H9 (cell line): ENCODE data around the gene MEG3. TPM values are rescaled to one million over a fixed set of nuclear protein-coding genes. Genes with fewer than 3 reads are reported as not detected.

Experiments
- DNase-seq: peaks from one replicate; pipeline ENCODE4 v3.0.0-alpha.2; 2017
- H2AFZ ChIP-seq: one replicate; pipeline ENCODE4 v1.6.1; 2013; ENCODE audit warnings: mild to moderate bottlenecking, low read length, control low read depth, moderate library complexity
- H2AK5ac ChIP-seq: 2 replicates; pipeline ENCODE4 v1.6.1; 2013; ENCODE audit warnings: low read length, control low read depth, mixed read lengths; ENCODE audit not compliant: insufficient read length
- H2BK120ac ChIP-seq: one replicate; pipeline ENCODE4 v1.6.1; 2013; ENCODE audit warnings: low read depth, mild to moderate bottlenecking, low read length, control low read depth, inconsistent platforms; ENCODE audit not compliant: poor library complexity, severe bottlenecking
- H2BK12ac ChIP-seq: 2 replicates; pipeline ENCODE4 v1.6.1; 2013; ENCODE audit warnings: low read length, control low read depth, mixed read lengths, low read depth; ENCODE audit not compliant: insufficient read length
- H2BK15ac ChIP-seq: 2 replicates; pipeline ENCODE4 v1.6.1; 2013; ENCODE audit warnings: low read depth, low read length, control low read depth
- H2BK20ac ChIP-seq: one replicate; pipeline ENCODE4 v1.6.1; 2013; ENCODE audit warnings: low read depth, mild to moderate bottlenecking, low read length, control low read depth, inconsistent platforms; ENCODE audit not compliant: poor library complexity, severe bottlenecking
- H2BK5ac ChIP-seq: 2 replicates; pipeline ENCODE4 v1.6.1; 2013; ENCODE audit warnings: low read length, control low read depth, mixed read lengths; ENCODE audit not compliant: insufficient read length
- H3K14ac ChIP-seq: 2 replicates; pipeline ENCODE4 v1.6.1; 2013; ENCODE audit warnings: low read length, control low read depth; ENCODE audit not compliant: insufficient read depth
- H3K18ac ChIP-seq: 2 replicates; pipeline ENCODE4 v1.6.1; 2013; ENCODE audit warnings: low read depth, mild to moderate bottlenecking, mixed read lengths, low read length, control low read depth; ENCODE audit not compliant: insufficient read length
- H3K23ac ChIP-seq: 2 replicates; pipeline ENCODE4 v1.6.1; 2013; ENCODE audit warnings: low read length, control low read depth, mixed read lengths, low read depth; ENCODE audit not compliant: insufficient read length
- H3K23me2 ChIP-seq: 2 replicates; pipeline ENCODE4 v1.6.1; 2013; ENCODE audit warnings: low read depth, mild to moderate bottlenecking, mixed read lengths, low read length, control low read depth; ENCODE audit not compliant: insufficient read length, poor library complexity, severe bottlenecking
- H3K27ac ChIP-seq: 2 replicates; pipeline ENCODE4 v1.5.1; 2013; ENCODE audit warnings: low read length, control low read depth, mixed read lengths, low read depth; ENCODE audit not compliant: insufficient read length
- H3K27me3 ChIP-seq: 2 replicates; pipeline ENCODE4 v1.6.1; 2013; ENCODE audit warnings: low read length, control low read depth, inconsistent platforms; ENCODE audit not compliant: insufficient read depth
- H3K4ac ChIP-seq: 2 replicates; pipeline ENCODE4 v1.6.1; 2013; ENCODE audit warnings: low read depth, mild to moderate bottlenecking, control low read depth, inconsistent platforms, low read length, moderate library complexity
- H3K4me1 ChIP-seq: 2 replicates; pipeline ENCODE4 v1.6.1; 2013; ENCODE audit warnings: low read length, control low read depth, inconsistent platforms; ENCODE audit not compliant: insufficient read depth
- H3K4me2 ChIP-seq: 2 replicates; pipeline ENCODE4 v1.6.1; 2013; ENCODE audit warnings: low read length, control low read depth, mixed read lengths; ENCODE audit not compliant: insufficient read length, insufficient read depth
- H3K56ac ChIP-seq: 2 replicates; pipeline ENCODE4 v1.6.1; 2013; ENCODE audit warnings: low read depth, mild to moderate bottlenecking, mixed read lengths, low read length, control low read depth; ENCODE audit not compliant: insufficient read length
- H3K79me1 ChIP-seq: 2 replicates; pipeline ENCODE4 v1.6.1; 2013; ENCODE audit warnings: low read depth, mild to moderate bottlenecking, moderate library complexity, low read length, control low read depth, inconsistent platforms; ENCODE audit not compliant: insufficient read depth, poor library complexity, severe bottlenecking
- H3K79me2 ChIP-seq: 2 replicates; pipeline ENCODE4 v1.6.1; 2013; ENCODE audit warnings: low read length, control low read depth, inconsistent platforms; ENCODE audit not compliant: insufficient read depth
- H3K9ac ChIP-seq: 2 replicates; pipeline ENCODE4 v1.6.1; 2013; ENCODE audit warnings: low read length, control low read depth, mixed read lengths; ENCODE audit not compliant: insufficient read length; ENCODE audit errors: extremely low read depth
- H3K9me3 ChIP-seq: one replicate; pipeline ENCODE4 v1.6.1; 2013; ENCODE audit warnings: low read depth, low read length, inconsistent platforms; ENCODE audit not compliant: control insufficient read depth
- H3T11ph ChIP-seq: one replicate; pipeline ENCODE4 v1.6.1; 2013; ENCODE audit warnings: mild to moderate bottlenecking, low read length, control low read depth, inconsistent platforms
- H4K20me1 ChIP-seq: one replicate; pipeline ENCODE4 v1.6.1; 2013; ENCODE audit not compliant: control insufficient read depth, insufficient read length, insufficient read depth
- H4K5ac ChIP-seq: 2 replicates; pipeline ENCODE4 v1.6.1; 2013; ENCODE audit warnings: low read depth, mild to moderate bottlenecking, mixed read lengths, low read length, control low read depth; ENCODE audit not compliant: insufficient read length
- H4K8ac ChIP-seq: replicated peaks from 2 replicates; pipeline ENCODE4 v1.6.1; 2013; ENCODE audit warnings: low read length, control low read depth, mixed read lengths, low read depth; ENCODE audit not compliant: insufficient read length
- H4K91ac ChIP-seq: 2 replicates; pipeline ENCODE4 v1.6.1; 2013; ENCODE audit warnings: low read depth, mild to moderate bottlenecking, moderate library complexity, mixed read lengths, low read length, control low read depth; ENCODE audit not compliant: insufficient read length
- H3K27ac Mint-ChIP-seq, 3 experiments: 2 replicates in 2 of 3; 3 replicates in 1 of 3; pipeline ENCODE4 v1.8.0; 2020 to 2021; ENCODE audit warnings: mixed read lengths in 3 of 3, mild to moderate bottlenecking in 1 of 3, moderate library complexity in 1 of 3
- H3K27me3 Mint-ChIP-seq: 2 replicates; pipeline ENCODE4 v1.8.0; 2021; ENCODE audit warnings: low read depth, mild to moderate bottlenecking, moderate library complexity, mixed read lengths
- H3K36me3 Mint-ChIP-seq, 3 experiments: 2 replicates in 2 of 3; 3 replicates in 1 of 3; pipeline ENCODE4 v1.8.0; 2020 to 2021; ENCODE audit warnings: low read depth in 3 of 3, mixed read lengths in 3 of 3; ENCODE audit not compliant: insufficient read depth in 1 of 3
- H3K4me1 Mint-ChIP-seq, 2 experiments: 2 replicates each; pipeline ENCODE4 v1.8.0; 2020; ENCODE audit warnings: mixed read lengths in 2 of 2
- H3K4me3 Mint-ChIP-seq, 2 experiments: 2 replicates in 1 of 2; 3 replicates in 1 of 2; pipeline ENCODE4 v1.8.0; 2020 to 2021; ENCODE audit warnings: mild to moderate bottlenecking in 2 of 2, mixed read lengths in 2 of 2, moderate library complexity in 1 of 2
- H3K9me3 Mint-ChIP-seq, 2 experiments: 2 replicates in 1 of 2; 3 replicates in 1 of 2; pipeline ENCODE4 v1.8.0; 2020; ENCODE audit warnings: mild to moderate bottlenecking in 2 of 2, mixed read lengths in 2 of 2, moderate library complexity in 1 of 2
- CTCF ChIP-seq: fragments of 200-600 bp; sonication (generic); conservative IDR thresholded peaks from 3 replicates; pipeline ENCODE4 v1.8.0; 2021; ENCODE audit warnings: antibody characterized with exemption, mild to moderate bottlenecking
- WGBS: extraction: QIAGEN DNeasy Blood & Tissue Kit; methylation state at CpG from one replicate; pipeline ENCODE4 v1.1.7; 2013; ENCODE audit warnings: missing lambda C conversion rate, low lambda C conversion rate, mixed read lengths; ENCODE audit not compliant: insufficient read length; ENCODE audit errors: extremely low coverage; 5-methylcytosine and 5-hydroxymethylcytosine counted together
- total RNA-seq: library from RNA; stranded (reverse); gene quantifications from 2 replicates; pipeline ENCODE4 v1.2.1, GENCODE V29; 2021

Gene MEG3
- total RNA-seq, 1 experiment from 2014 or later = 0.52 TPM

GRCh38 chr14:100807979-100808734, 17.8 kb upstream of the MEG3 start:
- Histone ChIP-seq H4K5ac (no peak overlapping the region), H3K79me1 (no peaks in the 10 kb centered on the region), H3K14ac (no peak overlapping the region), H2AFZ (no peak overlapping the region), H3K9ac (no peak overlapping the region), H4K20me1 (no peaks in the 10 kb centered on the region), H3K27me3 (no peaks in the 10 kb centered on the region; the same call in 1 of the 2 replicates), H3K23ac (no peak overlapping the region), H2AK5ac (no peak overlapping the region), H2BK12ac (no peak overlapping the region), H2BK120ac (no peak overlapping the region), H3K56ac (no peak overlapping the region), H3K4me1 (peaks cover 5% of the 10 kb centered on the region), H3K27ac (no peak overlapping the region), H3K9me3 (peaks cover 51% of the 10 kb centered on the region), H3T11ph (no peak overlapping the region), H2BK15ac (no peak overlapping the region), H3K4me2 (no peak overlapping the region), H2BK20ac (no peak overlapping the region), H4K91ac (no peak overlapping the region), H3K79me2 (no peaks in the 10 kb centered on the region), H3K18ac (no peak overlapping the region), H4K8ac (no peak overlapping the region), H2BK5ac (no peak overlapping the region), H3K4ac (no peak overlapping the region), H3K23me2 (no peaks in the 10 kb centered on the region)
- peaks cover 43 to 53% (median 47%) of the 10 kb centered on the region in 3 experiments for H3K36me3 Mint-ChIP-seq
- no CpG with 5 or more reads among the region's 16 CpGs for WGBS
- H3K4me3 Mint-ChIP-seq = no peak overlapping the region
- no peak overlapping the region for H3K27ac Mint-ChIP-seq
- no peak for TF ChIP-seq CTCF
- peaks cover 54 to 61% of the 10 kb centered on the region in 2 experiments for H3K9me3 Mint-ChIP-seq
- H3K27me3 Mint-ChIP-seq = peaks cover 23% of the 10 kb centered on the region
- H3K4me1 Mint-ChIP-seq = peaks cover 20% of the 10 kb centered on the region in 2 experiments
- DNase-seq = no peak
